Measurements from ENCODE around the gene ARHGAP42.

Gene ARHGAP42

DNA sequence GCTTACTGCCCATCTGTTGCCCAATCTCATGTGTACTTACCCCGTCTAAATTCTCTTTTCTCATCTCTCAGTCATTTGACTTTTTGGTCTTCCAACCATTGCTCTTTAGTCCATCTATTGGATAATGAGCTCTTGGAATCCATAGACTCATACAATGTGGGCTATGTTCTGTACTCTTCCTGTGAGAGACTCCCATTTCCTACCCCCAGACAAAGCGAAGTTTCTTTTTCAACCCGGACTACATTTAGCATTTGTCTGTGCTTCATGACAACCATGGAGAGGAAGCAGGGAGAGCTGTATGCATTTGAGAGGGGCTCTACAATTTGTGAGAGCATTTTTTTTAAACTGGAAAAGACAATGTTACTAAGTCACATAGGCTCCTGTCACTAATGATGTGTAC lies 4.0 kb upstream of the ARHGAP42 start:
- no peak for FAIRE-seq

DNA sequence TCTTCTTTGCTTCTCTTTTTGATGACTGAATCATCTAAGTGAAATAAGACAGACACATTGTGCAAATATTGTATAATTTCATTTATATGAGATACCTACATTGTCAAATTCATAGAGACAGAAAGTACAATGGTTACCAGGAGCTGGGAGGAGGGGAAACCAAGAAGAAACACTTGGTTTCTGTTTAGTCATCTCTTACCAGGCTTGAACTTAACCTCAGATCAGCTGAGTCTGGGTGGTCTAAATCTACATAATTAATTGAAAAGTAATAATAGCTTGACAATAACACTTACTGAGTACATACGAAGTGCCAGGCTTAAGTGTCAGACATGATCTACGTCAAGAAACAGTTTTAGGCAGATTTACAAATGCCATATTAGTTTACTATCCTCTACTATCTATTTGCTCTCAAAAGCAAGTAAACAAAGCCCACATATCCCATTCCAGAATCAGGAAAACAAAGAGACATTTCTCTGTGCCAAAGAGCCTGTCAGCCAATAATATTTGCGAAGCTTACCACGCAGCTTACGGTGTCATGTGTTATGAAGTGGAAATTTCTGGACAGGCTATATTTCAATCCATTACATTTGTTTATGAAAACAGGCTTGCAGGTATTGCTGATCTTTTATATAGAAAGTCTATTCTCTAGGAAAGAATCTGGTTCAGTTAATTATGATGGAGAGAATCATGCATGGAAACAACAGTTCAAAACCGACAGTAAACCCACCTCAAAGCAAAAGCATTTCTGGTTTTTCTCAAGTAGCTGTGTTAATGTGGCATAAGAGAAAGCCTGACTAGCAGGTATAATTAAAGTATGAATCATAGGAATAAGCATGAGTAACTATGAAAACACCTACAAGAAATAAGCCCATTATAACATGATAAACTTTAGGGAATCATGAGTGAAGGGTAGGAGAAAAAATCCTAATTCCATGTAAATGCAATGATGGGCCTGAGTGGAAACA lies 2.7 kb upstream of the ARHGAP42 start:
- FAIRE-seq, result peak; percentile 74

DNA sequence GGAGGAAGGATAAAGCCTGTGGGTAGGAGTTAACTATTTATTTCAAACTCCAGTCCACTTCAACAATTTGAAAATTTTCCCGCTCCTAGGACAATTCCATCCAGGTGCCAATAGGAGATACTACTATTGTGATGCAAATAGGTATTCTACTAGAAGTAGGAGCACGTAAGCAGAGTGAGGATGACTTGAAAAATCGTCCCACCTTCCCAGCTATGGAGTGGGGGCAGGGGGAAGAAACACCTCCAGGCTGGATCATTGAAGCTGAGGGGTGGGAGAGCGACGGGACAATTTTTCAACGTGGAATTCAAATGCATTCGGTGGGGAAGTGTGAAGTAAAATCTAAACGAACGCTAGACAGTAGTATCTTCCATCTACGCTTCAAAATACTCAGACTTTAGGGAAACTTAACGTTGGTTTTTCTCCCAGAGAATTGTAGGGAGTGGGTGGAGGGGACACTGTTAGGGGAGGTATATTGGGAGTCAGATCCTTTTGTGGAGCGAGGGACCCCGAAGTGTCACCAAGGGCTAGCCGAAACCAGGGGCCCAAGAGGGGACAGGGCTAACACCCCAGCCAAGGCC lies 523 bp upstream of the ARHGAP42 start:
- no peak for FAIRE-seq

DNA sequence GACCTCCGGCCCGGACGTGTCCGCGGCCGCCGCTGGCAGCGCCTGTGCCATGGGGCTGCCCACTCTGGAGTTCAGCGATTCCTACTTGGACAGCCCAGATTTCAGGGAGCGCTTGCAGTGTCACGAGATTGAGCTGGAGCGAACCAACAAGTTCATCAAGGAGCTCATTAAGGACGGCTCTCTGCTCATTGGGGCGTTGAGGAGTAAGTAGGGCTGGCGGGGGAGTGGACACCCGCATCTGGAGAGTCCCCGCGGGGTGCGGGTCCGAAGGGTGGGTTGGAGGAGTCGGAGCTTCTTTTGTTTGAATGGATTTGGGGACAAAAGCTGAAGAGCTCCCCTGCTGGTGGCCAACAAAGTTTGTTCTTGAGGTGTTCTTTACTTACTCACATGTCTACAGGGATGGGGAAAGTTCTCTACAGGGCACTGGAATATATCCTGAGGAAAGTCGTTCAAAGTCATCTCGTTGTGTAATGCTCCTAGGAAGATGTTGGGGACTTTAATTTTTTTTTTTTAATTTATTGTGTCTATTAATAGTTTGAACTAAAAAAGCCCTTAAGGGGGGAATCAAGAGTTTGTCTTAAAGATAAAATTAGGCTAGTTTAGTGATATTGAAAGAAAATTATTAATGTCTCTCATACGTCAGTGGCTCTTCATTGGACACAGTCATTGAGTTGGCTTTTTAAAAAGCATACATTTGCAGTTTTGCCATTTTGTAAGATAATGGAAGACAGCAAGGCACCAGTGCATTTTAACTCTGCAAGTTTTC lies 725 bp downstream of the ARHGAP42 start:
- FAIRE-seq, result no peak

DNA sequence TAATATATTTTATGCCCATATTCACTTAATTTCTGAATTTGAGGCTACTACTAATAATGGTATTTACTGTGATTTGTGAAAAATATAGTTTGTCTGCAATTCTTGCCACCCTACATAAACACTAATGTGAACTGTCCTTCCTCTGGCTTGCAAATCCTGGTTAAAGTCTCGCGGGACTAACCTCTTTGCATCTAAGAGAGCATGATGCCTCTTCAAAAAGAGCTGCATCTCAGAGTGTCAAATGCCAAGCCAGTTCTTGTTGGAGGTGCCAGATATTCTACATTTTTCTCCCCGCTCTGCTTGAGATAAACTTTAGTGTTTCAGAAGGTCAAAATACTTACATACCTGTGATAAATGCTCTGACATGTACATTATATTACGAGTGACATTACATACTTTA lies 2.1 kb downstream of the ARHGAP42 start:
- no peak for FAIRE-seq

DNA sequence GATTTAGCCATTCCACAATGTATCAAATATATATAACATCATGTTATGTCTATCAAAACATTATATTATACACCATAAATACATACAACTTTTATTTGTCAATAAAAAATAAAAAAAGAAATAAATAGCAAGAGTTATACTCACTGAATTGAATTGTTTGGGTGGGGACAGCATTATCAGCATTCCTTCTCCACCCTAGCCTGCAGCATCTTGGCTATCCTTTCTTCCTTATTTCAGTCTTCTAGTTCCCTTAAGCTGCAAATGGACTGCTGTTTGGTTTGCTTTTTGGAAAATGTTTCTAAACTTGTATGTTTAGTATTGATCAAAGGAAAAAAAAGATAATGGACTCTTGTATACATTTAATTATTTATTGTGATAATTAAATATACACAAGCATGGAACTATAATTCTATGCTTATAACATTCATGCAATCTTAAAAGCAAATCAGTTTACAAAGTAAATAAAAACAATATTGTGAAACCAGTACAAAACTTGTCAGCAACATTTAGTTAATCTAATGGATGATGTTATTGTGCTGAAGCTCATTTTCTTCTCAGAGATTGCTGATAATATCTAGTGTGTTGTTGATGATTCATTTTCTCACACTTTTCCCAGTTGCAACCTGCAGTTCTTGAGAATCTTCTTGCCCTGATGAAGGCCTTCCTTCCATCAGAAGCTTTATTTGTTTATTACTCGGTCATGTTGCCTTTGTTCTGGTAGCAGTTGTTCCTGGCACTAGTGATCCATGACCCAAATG lies 5.0 kb downstream of the ARHGAP42 start:
- no peak for FAIRE-seq

DNA sequence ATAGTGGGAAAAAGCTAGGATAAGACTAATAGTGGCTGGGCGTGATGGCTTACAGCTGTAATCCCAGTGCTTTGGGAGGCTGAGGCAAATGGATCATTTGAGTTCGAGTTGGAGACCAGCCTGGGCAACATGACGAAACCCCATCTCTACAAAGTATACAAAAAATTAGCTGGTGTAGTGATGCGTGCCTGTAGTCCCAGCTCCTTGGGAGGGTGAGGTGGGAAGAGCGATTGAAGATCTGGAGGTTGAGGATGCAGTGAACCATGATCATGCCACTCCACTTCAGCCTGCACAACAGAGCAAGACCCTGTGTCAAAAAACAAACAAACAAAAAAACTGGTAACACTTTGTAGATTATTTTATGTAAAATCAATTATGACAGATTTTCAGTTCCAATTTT lies 8.8 kb downstream of the ARHGAP42 start:
- FAIRE-seq, result no peak

DNA sequence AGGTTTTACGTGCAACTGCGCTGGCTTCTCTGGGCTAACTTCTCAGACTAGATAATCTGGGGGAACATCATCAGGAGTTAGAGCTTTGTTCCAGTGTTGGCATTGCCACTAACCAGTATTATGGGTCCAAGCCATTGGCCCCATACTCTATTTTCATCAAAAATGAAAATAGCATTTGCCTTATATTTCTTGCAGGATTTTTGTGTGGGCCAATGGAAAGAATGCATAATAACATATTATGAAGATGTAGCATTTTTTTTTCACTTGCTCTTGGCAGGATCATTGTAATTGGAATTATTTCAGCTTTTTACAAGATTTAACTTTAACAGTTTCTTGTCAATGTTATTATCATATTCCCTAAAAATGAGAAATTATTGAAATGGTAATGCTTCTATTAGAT lies 16.1 kb downstream of the ARHGAP42 start:
- FAIRE-seq, result no peak

DNA sequence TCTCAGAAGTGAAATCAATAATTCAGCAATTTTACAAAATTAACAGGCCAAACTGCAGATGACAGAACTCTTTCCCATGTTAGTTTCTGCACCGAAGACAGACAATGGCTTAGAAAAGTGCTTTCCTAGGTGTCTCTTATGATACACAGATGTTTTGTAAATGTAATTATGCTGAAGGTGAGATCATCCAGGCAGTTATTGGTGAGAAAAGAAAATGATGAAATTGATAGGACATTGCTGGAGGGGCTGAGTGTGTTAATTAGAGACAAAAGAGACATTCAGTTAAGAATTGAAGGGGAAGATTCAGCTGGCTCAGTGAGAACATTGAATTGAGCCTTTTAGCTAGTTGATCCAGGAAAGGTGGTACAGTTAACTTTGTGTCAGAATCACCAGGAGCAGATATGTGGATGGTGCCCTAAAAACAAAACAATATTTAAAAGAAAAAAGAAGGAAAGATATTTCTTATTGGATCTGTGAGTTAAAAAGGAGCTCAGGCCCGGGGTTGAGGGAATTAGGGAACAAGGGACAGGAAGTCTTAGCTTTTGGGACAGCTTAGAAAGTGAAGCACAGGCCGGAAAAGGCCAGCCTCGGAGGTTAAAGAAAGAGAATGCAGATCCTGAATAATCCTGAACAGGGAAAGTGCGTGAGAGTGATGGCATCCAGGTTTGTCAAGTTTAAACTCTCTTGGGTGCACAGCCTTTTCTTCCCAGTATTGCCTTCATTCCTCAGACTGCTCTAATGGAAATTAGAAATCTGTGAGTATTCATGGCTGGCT lies 16.9 kb downstream of the ARHGAP42 start:
- FAIRE-seq, result no peak

DNA sequence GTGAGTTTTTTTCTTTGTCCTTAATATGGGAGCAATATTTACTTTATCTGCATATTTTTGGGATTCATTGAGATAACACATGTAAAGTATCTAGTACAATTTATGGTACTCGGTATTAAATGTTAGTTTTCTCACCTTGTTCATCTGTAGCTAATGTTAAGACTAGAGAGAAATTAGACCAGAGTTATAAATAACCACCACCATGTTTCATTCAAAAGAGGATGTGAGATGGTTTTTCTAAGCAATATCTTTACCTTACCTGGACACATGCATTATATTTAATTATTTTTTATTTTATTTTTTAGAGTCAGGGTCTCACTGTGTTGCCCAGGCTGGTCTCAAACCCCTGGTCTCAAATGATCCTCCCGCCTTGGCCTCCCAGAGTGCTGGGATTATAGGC lies 18.4 kb downstream of the ARHGAP42 start:
- FAIRE-seq, result no peak

DNA sequence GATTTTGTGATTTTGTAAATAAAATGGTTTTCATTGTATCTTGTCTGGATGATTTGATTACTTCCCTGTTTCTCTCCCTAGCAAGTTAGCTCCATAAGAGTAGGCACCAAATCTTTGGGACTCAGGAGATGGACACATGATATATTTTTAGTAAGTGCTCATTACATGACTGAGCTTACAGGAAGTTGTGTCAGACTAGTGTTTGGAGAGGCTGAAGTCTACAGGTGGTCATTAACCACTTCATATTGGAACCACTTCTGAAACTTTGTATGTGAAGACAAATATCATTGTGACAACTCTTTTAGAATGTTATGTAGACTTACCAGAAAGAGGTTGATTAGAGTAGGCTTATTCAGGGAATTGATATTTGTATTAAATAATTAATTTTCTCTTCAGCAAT lies 19.1 kb downstream of the ARHGAP42 start:
- no peak for FAIRE-seq

DNA sequence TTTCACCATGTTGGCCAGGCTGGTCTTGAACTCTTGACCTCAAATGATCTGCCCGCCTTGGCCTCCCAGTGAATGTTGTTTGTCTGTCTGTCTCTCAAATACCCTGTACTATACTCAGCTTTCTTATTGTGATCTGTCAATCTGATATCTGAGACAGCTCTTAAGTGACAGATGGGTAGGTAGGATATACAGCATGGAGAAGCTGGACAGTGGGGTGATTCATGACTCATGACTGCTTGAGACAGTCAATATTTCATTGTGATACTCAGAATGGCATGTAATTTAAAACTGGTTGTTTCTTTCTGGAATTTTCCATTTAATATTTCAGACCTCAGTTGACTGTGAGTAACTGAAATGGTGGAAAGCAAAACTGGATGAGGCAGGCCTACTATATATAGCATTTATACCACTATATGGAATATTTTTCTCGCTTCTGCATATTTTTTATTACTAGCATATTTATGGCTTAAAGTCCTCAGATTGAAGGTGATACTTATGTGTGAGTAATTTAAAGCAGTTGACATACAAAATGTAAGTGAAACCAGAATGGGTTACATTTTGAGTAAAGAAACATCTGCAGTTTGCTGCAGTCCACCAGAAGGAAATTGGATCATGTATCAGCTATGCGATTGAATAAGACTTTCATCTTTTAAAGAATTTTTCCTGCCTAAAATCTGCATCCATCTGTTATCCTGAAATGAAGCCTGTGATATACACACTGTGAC lies 22.3 kb downstream of the ARHGAP42 start:
- FAIRE-seq, result no peak

DNA sequence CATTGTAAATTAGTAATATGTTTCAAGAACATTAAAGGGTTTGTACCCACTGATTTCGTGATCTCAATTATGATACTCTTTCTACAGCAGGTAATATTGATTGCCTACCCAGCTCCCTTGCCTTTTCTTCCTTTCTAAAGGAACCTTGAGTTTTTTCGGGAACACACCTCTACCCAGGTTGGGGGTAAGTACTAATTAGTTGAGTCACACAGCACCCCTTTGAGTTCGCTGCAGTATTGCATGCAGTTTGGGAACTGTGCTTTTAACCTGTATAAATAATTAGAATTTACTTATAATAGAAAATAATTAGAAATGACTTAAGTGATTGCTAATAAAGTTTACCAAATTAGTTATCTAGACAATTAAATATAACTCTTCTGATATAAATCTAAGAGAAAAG lies 24.9 kb downstream of the ARHGAP42 start:
- no peak for FAIRE-seq

DNA sequence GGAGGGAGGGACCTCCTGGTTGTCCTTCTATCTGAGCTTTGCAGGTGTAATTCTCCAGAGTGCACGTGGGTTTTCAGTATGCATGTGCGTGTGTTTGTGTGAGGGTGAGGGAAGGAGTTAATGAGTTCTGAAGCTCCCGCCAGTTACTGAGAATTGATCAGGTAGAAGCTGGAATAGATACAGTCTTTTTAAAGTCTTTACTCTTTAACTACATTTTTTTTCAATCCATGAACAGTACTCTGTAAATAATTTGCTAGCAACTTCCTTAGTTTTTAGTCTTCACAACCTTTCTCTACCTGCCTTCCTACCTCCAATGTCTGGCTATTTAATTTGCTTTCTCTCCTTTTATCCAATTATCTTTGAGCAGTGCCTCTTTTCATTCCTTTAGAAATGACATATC lies 25.5 kb downstream of the ARHGAP42 start:
- FAIRE-seq, result peak; percentile 88

DNA sequence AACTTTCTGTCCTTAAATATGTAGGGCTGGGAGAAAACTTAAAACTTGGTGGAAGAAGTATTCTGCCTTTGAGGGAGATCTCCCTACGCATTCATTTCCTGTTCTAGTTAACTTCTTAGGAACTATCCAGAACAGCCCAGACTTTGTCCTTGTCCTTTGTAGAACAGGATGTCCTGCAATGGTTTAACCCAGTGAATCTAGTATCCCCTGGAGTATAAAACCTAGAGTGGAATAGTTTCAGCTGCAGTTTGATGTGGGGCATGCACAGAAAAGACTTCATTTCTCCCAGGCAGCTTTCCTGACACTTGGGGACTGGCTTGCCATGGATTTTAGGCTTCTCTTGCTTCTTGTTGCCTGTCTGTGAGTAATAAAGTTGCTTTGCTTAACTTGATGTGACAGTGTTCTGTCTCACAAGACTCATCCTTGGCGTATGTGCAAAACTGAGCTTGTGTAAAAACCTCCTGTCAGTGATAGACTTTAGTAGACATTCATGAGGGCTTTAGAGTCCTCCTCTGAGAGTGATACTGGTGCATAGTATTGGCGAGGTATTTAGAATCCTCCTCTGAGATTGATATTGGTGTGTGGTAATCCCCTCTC lies 28.2 kb downstream of the ARHGAP42 start:
- FAIRE-seq, result no peak

DNA sequence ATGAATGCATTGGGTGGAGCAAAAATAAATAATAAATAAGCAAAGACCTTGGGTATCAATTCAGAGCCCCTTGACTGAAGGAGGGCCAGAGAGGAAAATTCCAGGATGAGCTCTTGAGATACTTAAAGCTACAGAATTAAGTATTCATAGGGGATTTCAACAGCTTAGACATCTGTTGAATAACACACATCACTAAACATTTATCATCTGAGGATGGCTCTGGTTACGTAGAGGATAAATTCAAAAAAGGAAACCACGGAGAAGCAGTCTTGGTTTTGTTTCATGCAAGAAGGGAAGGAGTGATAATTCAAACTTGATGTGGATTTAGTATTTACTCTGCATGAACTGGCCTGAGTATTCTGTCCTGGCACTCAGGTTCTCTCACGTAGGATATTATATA lies 29.8 kb downstream of the ARHGAP42 start:
- peak; percentile 51 for FAIRE-seq

DNA sequence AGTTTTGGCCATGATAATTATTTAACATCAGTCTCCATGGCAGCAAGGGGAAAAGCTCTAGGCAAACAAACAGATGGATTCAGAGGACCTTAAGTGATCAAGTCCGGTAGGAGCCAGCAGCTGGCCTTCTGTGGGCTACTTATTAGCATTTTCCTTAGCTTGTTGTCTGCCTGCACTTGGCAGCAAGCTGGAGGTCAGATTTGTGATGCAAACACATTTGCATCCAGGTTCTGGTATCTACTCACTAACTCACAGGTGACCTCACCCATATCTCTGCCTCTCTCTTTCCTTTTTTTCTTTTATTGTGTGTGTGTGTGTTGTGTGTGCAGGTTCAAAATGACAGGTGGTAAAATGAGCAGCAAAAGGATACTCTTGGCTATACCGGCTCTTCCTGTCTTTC lies 32.3 kb downstream of the ARHGAP42 start:
- FAIRE-seq, result no peak

DNA sequence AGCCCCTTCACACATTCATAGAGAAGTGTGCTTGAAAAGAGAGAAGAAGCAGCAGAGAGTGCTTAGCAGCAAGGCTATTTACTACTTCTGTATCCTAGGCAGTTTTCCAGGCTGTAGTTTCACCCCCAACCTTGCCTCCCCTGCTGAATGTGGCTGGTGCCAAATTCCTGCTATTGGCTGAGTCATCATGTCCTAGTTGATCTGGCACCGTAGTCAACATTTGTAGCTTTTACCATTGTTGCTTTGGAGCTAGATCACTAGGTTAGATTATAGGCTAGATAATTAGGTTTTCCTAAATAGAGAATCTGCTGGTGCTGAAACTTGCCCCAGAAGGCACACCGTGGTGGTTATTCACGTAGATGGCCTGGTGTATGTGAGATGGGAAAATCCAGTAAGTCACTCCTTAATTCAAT lies 32.7 kb downstream of the ARHGAP42 start:
- no peak for FAIRE-seq

DNA sequence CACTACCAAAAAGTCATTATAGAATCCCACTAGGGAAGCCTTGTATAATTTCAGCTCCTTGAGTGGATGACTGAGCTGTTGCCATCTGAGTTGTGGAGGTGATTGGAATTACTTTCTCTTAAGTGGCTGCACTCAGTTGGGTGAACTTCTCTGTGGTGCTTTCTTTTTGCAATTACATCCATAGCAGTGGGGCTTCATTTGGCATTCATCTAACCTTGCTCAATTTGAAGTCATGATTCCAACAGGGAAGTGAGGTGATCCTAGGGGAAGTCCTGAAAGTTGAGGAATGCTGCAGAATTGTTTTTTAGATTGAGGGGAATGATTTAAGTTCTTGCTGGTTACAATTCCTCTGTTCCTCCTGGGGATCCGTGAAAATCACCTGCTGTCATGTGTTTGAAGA lies 39.6 kb downstream of the ARHGAP42 start:
- no peak for FAIRE-seq

DNA sequence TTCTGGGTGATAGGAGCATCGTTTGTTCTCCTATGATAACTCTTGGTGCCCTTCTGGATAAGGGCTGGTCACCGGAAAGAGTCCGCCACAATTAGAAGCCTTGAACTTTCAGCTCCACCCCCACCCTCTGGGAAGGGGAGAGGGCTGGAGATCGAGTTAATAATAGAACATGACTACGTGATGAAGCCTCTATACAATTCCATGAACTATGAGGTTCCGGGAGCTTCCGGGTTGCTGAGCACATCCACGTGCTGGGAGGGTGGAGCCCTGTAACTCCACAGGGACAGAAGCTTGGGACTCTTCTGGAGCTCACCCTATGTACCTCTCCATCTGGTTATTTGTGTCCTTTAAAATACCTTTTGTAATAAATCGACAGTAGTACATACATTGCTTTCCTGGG lies 40.3 kb downstream of the ARHGAP42 start:
- FAIRE-seq, result no peak

DNA sequence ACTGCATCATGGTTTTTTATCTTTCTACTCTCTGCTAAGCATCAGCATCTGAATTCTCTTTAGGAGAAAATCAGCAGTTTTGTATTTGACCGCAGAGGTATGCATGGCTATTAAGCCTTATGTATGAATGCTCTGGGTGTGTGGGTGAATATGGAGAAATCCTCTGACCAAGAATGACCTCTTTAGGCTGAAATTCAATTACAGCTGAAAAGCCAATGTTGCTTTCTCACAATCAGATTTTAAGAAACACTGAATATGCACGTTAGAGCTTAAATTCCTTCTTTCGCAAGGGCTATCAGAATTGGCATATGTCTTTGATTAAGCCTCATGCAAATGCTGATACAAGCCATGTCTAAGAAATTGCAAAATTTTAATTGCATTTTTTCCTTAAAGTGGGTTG lies 43.2 kb downstream of the ARHGAP42 start:
- no peak for FAIRE-seq
